Stimulated activated CD4-positive, alpha-beta T cell treated with anti-CD3 and anti-CD28 coated beads, Interleukin-15, amount 100 ng/mL, for 48 hours (primary cell): ENCODE measurements around the gene ZFR.
"Not testable (repeated sequence)": the region's sequence is repeated elsewhere in the genome, so short reads cannot be mapped to it uniquely, and the experiment has no call there.

Experiments
- DNase-seq, 2 donors: peaks; one replicate each; pipeline ENCODE4 v3.0.0-alpha.2; 2020; ENCODE audit warnings: low read depth in 2 of 2

ZFR gene

GRCh38 chr5:32406650-32407049 lies 37.9 kb downstream of the ZFR start:
- no peak for DNase-seq

- DNase-seq, result no peak
Measured at GRCh38 chr5:32405507-32405906, 39.0 kb downstream of the ZFR start.

- DNase-seq, result no peak
Measured at GRCh38 chr5:32403760-32404159, 40.8 kb downstream of the ZFR start.

GRCh38 chr5:32400401-32400800 lies 44.1 kb downstream of the ZFR start:
- no peak for DNase-seq

GRCh38 chr5:32398754-32399153 lies 45.8 kb downstream of the ZFR start:
- not testable (repeated sequence) for DNase-seq

GRCh38 chr5:32394981-32395380 lies 49.6 kb downstream of the ZFR start:
- DNase-seq, result no peak

GRCh38 chr5:32392039-32392438 lies 52.5 kb downstream of the ZFR start:
- DNase-seq, result no peak

- DNase-seq, result no peak
Measured at GRCh38 chr5:32390819-32391591, 53.5 kb downstream of the ZFR start.

- no peak for DNase-seq
Measured at GRCh38 chr5:32388432-32389129, 56.0 kb downstream of the ZFR start.

GRCh38 chr5:32387841-32388240 lies 56.7 kb downstream of the ZFR start:
- no peak for DNase-seq

GRCh38 chr5:32387211-32387610 lies 57.3 kb downstream of the ZFR start:
- DNase-seq, result no peak

GRCh38 chr5:32384621-32385020 lies 59.9 kb downstream of the ZFR start:
- no peak for DNase-seq

GRCh38 chr5:32383586-32383985 lies 61.0 kb downstream of the ZFR start:
- DNase-seq, result no peak

- DNase-seq, result no peak
Measured at GRCh38 chr5:32383065-32383464, 61.5 kb downstream of the ZFR start.

GRCh38 chr5:32379421-32379820 lies 65.1 kb downstream of the ZFR start:
- DNase-seq, result no peak

- no peak for DNase-seq
Measured at GRCh38 chr5:32378966-32379365, 65.6 kb downstream of the ZFR start.

- DNase-seq, result no peak
Measured at GRCh38 chr5:32369542-32370155, 74.9 kb downstream of the ZFR start.

GRCh38 chr5:32369032-32369431 lies 75.5 kb downstream of the ZFR start:
- no peak for DNase-seq

GRCh38 chr5:32367271-32367670 lies 77.3 kb downstream of the ZFR start:
- not testable (repeated sequence) for DNase-seq

- no peak for DNase-seq
Measured at GRCh38 chr5:32365623-32366022, 78.9 kb downstream of the ZFR start.

- no peak for DNase-seq
Measured at GRCh38 chr5:32363030-32363429, 81.5 kb downstream of the ZFR start.

- DNase-seq, result no peak
Measured at GRCh38 chr5:32362527-32362926, 82.0 kb downstream of the ZFR start.

GRCh38 chr5:32360906-32361305 lies 83.6 kb downstream of the ZFR start:
- DNase-seq, result no peak
